ENCODE data around the gene SLC37A1. TPM values are rescaled to one million over a fixed set of nuclear protein-coding genes. Genes with fewer than 3 reads are reported as not detected.

Gene SLC37A1
- total RNA-seq, 4 donors from 2014 or later: 2.3 to 8.8 (median 6.3) TPM

- H3K4me1 ChIP-seq: peaks cover 0 to 6% of the 10 kb centered on the region in 2 donors
- H3K27me3 ChIP-seq: no peaks in the 10 kb centered on the region
- H3K36me3 ChIP-seq: no peaks in the 10 kb centered on the region
- no peaks in the 10 kb centered on the region for H3K9me3 ChIP-seq
- H3K27ac ChIP-seq: no peak overlapping the region
- H3K4me3 ChIP-seq: no peak overlapping the region
- DNase-seq: no peak
- TF ChIP-seq CTCF (IDR thresholded peaks at IDR 0.05) (no peak), POLR2A (IDR thresholded peaks at IDR 0.05) (no peak)
- intact Hi-C loops (cut with DNase I; ENCODE audit: low total_unique reads): no loop called here
Measured at GRCh38 chr21:42522271-42522670, 8.6 kb downstream of the SLC37A1 start.

- Histone ChIP-seq H3K36me3 (no peaks in the 10 kb centered on the region), H3K27me3 (no peaks in the 10 kb centered on the region), H3K27ac (no peak overlapping the region), H3K4me1 (peaks cover 0 to 6% of the 10 kb centered on the region in 2 donors), H3K4me3 (no peak overlapping the region), H3K9me3 (no peaks in the 10 kb centered on the region)
- no peak for DNase-seq
- TF ChIP-seq POLR2A (IDR thresholded peaks at IDR 0.05) (no peak), CTCF (IDR thresholded peaks at IDR 0.05) (no peak)
- intact Hi-C loops (cut with DNase I; ENCODE audit: low total_unique reads): no loop called here
Measured at GRCh38 chr21:42522771-42523170, 9.1 kb downstream of the SLC37A1 start.

GRCh38 chr21:42523211-42523610, 9.6 kb downstream of the SLC37A1 start:
- Histone ChIP-seq H3K36me3 (no peaks in the 10 kb centered on the region), H3K4me3 (no peak overlapping the region), H3K27ac (no peak overlapping the region), H3K4me1 (peaks cover 0 to 6% of the 10 kb centered on the region in 2 donors), H3K27me3 (no peaks in the 10 kb centered on the region), H3K9me3 (no peaks in the 10 kb centered on the region)
- DNase-seq: no peak
- TF ChIP-seq CTCF (IDR thresholded peaks at IDR 0.05): no peak
- intact Hi-C loops (cut with DNase I; ENCODE audit: low total_unique reads): no loop called here

- no peak overlapping the region for H3K4me3 ChIP-seq
- intact Hi-C loops (cut with DNase I; ENCODE audit: low total_unique reads): no loop called here
- TF ChIP-seq CTCF (IDR thresholded peaks at IDR 0.05) (no peak), POLR2A (IDR thresholded peaks at IDR 0.05) (no peak)
- H3K27ac ChIP-seq: peak overlapping the region; percentile 64 to 79
- H3K9me3 ChIP-seq: no peaks in the 10 kb centered on the region
- no peaks in the 10 kb centered on the region for H3K36me3 ChIP-seq
- H3K4me1 ChIP-seq: peaks cover 0 to 6% of the 10 kb centered on the region in 2 donors
- DNase-seq: no peak
- no peaks in the 10 kb centered on the region for H3K27me3 ChIP-seq
Measured at GRCh38 chr21:42523941-42524340, 10.3 kb downstream of the SLC37A1 start.

- TF ChIP-seq POLR2A (IDR thresholded peaks at IDR 0.05): no peak
- no peak for TF ChIP-seq CTCF (IDR thresholded peaks at IDR 0.05)
- Histone ChIP-seq H3K9me3 (no peaks in the 10 kb centered on the region), H3K36me3 (no peaks in the 10 kb centered on the region), H3K4me1 (peaks cover 0 to 6% of the 10 kb centered on the region in 2 donors), H3K27ac (peak overlapping the region; percentile 64 to 79), H3K27me3 (no peaks in the 10 kb centered on the region), H3K4me3 (peak overlapping the region; percentile 7 to 18)
- intact Hi-C loops (cut with DNase I; ENCODE audit: low total_unique reads): no loop called here
- peak; percentile 55 to 71 for DNase-seq
Measured at GRCh38 chr21:42524341-42525028, 10.8 kb downstream of the SLC37A1 start.

All from uterus (tissue), 4 donors.